SU-DHL-6 (cell line): ENCODE data around the gene MYO7B.

Experiments
- EZH2phosphoT487 ChIP-seq: fragments of 200-600 bp; sonication (generic), shearing (Covaris generic); conservative IDR thresholded peaks from 2 replicates; pipeline ENCODE4 v1.6.1; 2018; ENCODE audit warnings: mild to moderate bottlenecking, antibody characterized with exemption, low read length, moderate library complexity, mixed read lengths
- TF ChIP-seq, protein P1 (sequence below): fragments of 200-600 bp; sonication (generic); IDR thresholded peaks from one replicate; pipeline ENCODE4 v1.5.1; 2017; ENCODE audit warnings: antibody characterized with exemption, mild to moderate bottlenecking, low read length, moderate library complexity; ENCODE audit not compliant: insufficient read depth, poor library complexity, severe bottlenecking

DNA sequence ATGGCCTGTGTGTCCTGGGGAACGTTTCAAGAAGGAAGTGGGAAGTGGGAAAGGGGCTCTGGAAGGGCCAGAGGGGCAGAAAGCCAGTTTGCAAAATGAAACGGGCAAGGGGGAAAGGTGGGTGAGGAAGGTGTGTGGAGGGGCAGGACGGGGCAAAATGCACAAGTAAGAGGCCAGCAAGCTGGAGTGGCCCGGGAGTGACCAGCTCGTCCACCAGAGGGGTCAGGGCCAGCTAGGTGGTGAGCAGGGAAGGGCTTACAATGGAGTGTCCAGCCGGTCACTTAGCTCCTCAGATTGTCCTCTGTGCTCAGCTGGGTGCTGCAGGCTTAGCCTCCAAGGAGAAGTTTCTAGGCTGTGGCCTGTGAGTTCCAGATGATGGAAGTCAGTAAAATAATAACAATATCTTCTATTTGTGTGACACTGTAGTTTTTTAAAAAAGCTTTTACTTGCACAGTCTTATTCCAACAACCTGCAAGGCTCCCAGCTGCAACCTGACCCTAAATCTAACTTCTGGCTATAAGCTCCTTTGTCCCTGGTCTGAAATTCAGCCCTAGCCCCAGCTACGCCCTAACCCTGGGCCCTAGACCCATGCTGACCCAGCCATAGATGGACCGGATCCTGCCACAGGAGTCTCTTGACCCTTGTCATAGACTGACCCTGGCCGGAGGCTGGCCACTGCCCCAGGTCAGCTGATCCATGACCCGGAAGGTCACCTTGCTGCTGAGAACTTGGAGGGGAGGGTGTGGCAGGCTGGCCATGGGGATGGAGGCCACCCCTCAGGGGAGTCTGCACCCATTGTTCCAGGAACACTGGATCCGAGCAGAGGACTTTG is 29.2 kb downstream of the MYO7B start:
- no peak for TF ChIP-seq EZH2phosphoT487
- TF ChIP-seq, protein P1, sequence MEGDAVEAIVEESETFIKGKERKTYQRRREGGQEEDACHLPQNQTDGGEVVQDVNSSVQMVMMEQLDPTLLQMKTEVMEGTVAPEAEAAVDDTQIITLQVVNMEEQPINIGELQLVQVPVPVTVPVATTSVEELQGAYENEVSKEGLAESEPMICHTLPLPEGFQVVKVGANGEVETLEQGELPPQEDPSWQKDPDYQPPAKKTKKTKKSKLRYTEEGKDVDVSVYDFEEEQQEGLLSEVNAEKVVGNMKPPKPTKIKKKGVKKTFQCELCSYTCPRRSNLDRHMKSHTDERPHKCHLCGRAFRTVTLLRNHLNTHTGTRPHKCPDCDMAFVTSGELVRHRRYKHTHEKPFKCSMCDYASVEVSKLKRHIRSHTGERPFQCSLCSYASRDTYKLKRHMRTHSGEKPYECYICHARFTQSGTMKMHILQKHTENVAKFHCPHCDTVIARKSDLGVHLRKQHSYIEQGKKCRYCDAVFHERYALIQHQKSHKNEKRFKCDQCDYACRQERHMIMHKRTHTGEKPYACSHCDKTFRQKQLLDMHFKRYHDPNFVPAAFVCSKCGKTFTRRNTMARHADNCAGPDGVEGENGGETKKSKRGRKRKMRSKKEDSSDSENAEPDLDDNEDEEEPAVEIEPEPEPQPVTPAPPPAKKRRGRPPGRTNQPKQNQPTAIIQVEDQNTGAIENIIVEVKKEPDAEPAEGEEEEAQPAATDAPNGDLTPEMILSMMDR = no peak
